HEK293 (cell line): ENCODE data around the gene L3HYPDH.

ENCODE experiments used
- CTCF ChIA-PET: fragments of 350-600 bp; formaldehyde crosslinking; extraction: SDS; loops from one replicate; lab custom pipeline; 2021; ENCODE audit warnings: antibody characterized with exemption; lab: Yijun Ruan, JAX
- POLR2A ChIA-PET: fragments of 300-600 bp; formaldehyde crosslinking; extraction: SDS; loops from one replicate; lab custom pipeline; 2020; ENCODE audit warnings: antibody characterized with exemption, inconsistent platforms; lab: Yijun Ruan, JAX
- H3K27ac ChIP-seq: fragments of 200-500 bp; sonication (Bioruptor generic); 2 replicates; pipeline ENCODE4 v1.5.1; 2014; ENCODE audit warnings: low read depth, low read length, control low read depth, inconsistent platforms; ENCODE audit errors: extremely low read depth
- H3K36me3 ChIP-seq, 2 experiments: fragments of 200-500 bp in 1 of 2; sonication (Bioruptor generic) in 1 of 2; 1 replicate in 1 of 2; 2 replicates in 1 of 2; pipeline ENCODE4 v1.5.1; 2014 to 2017; ENCODE audit warnings: inconsistent platforms in 2 of 2, low read length in 2 of 2; ENCODE audit not compliant: control insufficient read depth in 2 of 2, insufficient read depth in 1 of 2
- H3K4me1 ChIP-seq: fragments of 200-500 bp; sonication (Bioruptor generic); 2 replicates; pipeline ENCODE4 v1.5.1; 2014; ENCODE audit warnings: mild to moderate bottlenecking, low read length, inconsistent platforms; ENCODE audit not compliant: control insufficient read depth, insufficient read depth
- H3K4me3 ChIP-seq: 2 replicates; pipeline ENCODE4 v1.5.1; 2011; ENCODE audit warnings: low read depth, mild to moderate bottlenecking, control low read depth, low read length, moderate library complexity
- H3K9me3 ChIP-seq: fragments of 200-500 bp; sonication (Bioruptor generic); 2 replicates; pipeline ENCODE4 v1.5.1; 2014; ENCODE audit warnings: low read depth, low read length, inconsistent platforms; ENCODE audit not compliant: control insufficient read depth, insufficient read depth
- CTCF ChIP-seq: fragments of 450-650 bp; formaldehyde crosslinking; IDR thresholded peaks from 2 replicates; pipeline ENCODE4 v1.5.1; 2016; ENCODE audit warnings: missing biosample characterization, missing genetic modification characterization
- GLI2 ChIP-seq: fragments of 450-650 bp; formaldehyde crosslinking; IDR thresholded peaks from 2 replicates; pipeline ENCODE4; 2017; ENCODE audit warnings: missing biosample characterization, missing genetic modification characterization, low read depth, borderline replicate concordance
- HIC1 ChIP-seq: fragments of 450-650 bp; formaldehyde crosslinking; IDR thresholded peaks from 2 replicates; pipeline ENCODE4 v1.5.1; 2016; ENCODE audit warnings: missing biosample characterization, missing genetic modification characterization
- PRDM2 ChIP-seq: fragments of 450-650 bp; formaldehyde crosslinking; IDR thresholded peaks from 2 replicates; pipeline ENCODE4 v1.5.1; 2016; ENCODE audit warnings: missing biosample characterization, missing genetic modification characterization, borderline replicate concordance
- REST ChIP-seq: fragments of 450-650 bp; formaldehyde crosslinking; IDR thresholded peaks from 2 replicates; pipeline ENCODE4 v1.5.1; 2016; ENCODE audit warnings: missing biosample characterization, missing genetic modification characterization
- ZFP69B ChIP-seq: fragments of 450-650 bp; formaldehyde crosslinking; IDR thresholded peaks from 2 replicates; pipeline ENCODE4 v1.5.1; 2016; ENCODE audit warnings: missing biosample characterization, missing genetic modification characterization
- ZNF175 ChIP-seq: fragments of 450-650 bp; formaldehyde crosslinking; IDR thresholded peaks from 2 replicates; pipeline ENCODE4 v1.5.1; 2016; ENCODE audit warnings: missing biosample characterization, missing genetic modification characterization
- ZNF214 ChIP-seq: fragments of 450-650 bp; formaldehyde crosslinking; IDR thresholded peaks from 2 replicates; pipeline ENCODE4 v1.5.1; 2017; ENCODE audit warnings: missing biosample characterization, mild to moderate bottlenecking, missing genetic modification characterization, borderline replicate concordance
- ZNF266 ChIP-seq: fragments of 450-650 bp; formaldehyde crosslinking; IDR thresholded peaks from 2 replicates; pipeline ENCODE4 v1.5.1; 2016; ENCODE audit warnings: missing biosample characterization, missing genetic modification characterization, low read depth
- ZNF423 ChIP-seq: fragments of 450-650 bp; formaldehyde crosslinking; IDR thresholded peaks from 2 replicates; pipeline ENCODE4 v1.5.1; 2016; ENCODE audit warnings: missing biosample characterization, missing genetic modification characterization
- ZNF501 ChIP-seq: fragments of 450-650 bp; formaldehyde crosslinking; IDR thresholded peaks from 2 replicates; pipeline ENCODE4 v1.5.1; 2016; ENCODE audit warnings: missing biosample characterization, missing genetic modification characterization
- ZNF555 ChIP-seq: fragments of 450-650 bp; formaldehyde crosslinking; conservative IDR thresholded peaks from 2 replicates; pipeline ENCODE4 v1.5.1; 2017; ENCODE audit warnings: missing biosample characterization, mild to moderate bottlenecking, missing genetic modification characterization, inconsistent platforms
- ZNF561 ChIP-seq: fragments of 450-650 bp; IDR thresholded peaks from 2 replicates; pipeline ENCODE4 v1.5.1; 2018; ENCODE audit warnings: missing biosample characterization, missing genetic modification characterization, borderline replicate concordance
- ZNF600 ChIP-seq: fragments of 450-650 bp; formaldehyde crosslinking; IDR thresholded peaks from 2 replicates; pipeline ENCODE4 v1.5.1; 2016; ENCODE audit warnings: missing biosample characterization, missing genetic modification characterization
- ZNF626 ChIP-seq: fragments of 450-650 bp; sonication (Bioruptor Pico); formaldehyde crosslinking; IDR thresholded peaks from 2 replicates; pipeline ENCODE4 v1.5.1; 2018; ENCODE audit warnings: missing biosample characterization, missing genetic modification characterization, inconsistent platforms
- ZNF660 ChIP-seq: fragments of 450-650 bp; IDR thresholded peaks from 2 replicates; pipeline ENCODE4 v1.5.1; 2018; ENCODE audit warnings: missing biosample characterization, mild to moderate bottlenecking, missing genetic modification characterization
- ZNF768 ChIP-seq: fragments of 450-650 bp; formaldehyde crosslinking; IDR thresholded peaks from 2 replicates; pipeline ENCODE4 v1.5.1; 2018; ENCODE audit warnings: missing biosample characterization, mild to moderate bottlenecking, missing genetic modification characterization
- TF ChIP-seq, protein P1 (sequence below): fragments of 450-650 bp; formaldehyde crosslinking; IDR thresholded peaks from 2 replicates; pipeline ENCODE4 v1.5.1; 2016; ENCODE audit warnings: missing biosample characterization, missing genetic modification characterization

Gene L3HYPDH

GRCh38 chr14:59490756-59491155 lies 6.5 kb upstream of the L3HYPDH start:
- POLR2A ChIA-PET: no interaction called here
- TF ChIP-seq ZNF600 (tag by site-specific recombination) (no peak), ZNF423 (tag by site-specific recombination) (no peak), ZNF561 (tag by site-specific recombination) (no peak), ZNF175 (tag by site-specific recombination) (no peak), ZNF501 (tag by site-specific recombination) (no peak), HIC1 (tag by site-specific recombination) (no peak)
- TF ChIP-seq, protein P1, sequence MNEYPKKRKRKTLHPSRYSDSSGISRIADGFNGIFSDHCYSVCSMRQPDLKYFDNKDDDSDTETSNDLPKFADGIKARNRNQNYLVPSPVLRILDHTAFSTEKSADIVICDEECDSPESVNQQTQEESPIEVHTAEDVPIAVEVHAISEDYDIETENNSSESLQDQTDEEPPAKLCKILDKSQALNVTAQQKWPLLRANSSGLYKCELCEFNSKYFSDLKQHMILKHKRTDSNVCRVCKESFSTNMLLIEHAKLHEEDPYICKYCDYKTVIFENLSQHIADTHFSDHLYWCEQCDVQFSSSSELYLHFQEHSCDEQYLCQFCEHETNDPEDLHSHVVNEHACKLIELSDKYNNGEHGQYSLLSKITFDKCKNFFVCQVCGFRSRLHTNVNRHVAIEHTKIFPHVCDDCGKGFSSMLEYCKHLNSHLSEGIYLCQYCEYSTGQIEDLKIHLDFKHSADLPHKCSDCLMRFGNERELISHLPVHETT (tag by site-specific recombination): no peak
- H3K27ac ChIP-seq: no peak overlapping the region
- no peaks in the 10 kb centered on the region for H3K9me3 ChIP-seq
- H3K4me3 ChIP-seq: no peak overlapping the region
- CTCF ChIA-PET: interaction anchor here (0.6 to 0.8 kb wide), 2 partner anchors 10 to 86 kb away, joined by 4 to 5 read pairs; partner anchors contain the start of gene CCDC175
- H3K4me1 ChIP-seq: 0 out of 2 replicates have a peak, but pooled peaks cover 3% of the 10 kb centered on the region
- peaks cover 65 to 69% of the 10 kb centered on the region in 2 experiments for H3K36me3 ChIP-seq

GRCh38 chr14:59484639-59485175 lies 499 bp upstream of the L3HYPDH start:
- H3K4me3 ChIP-seq: peak overlapping the region; percentile 84
- no peaks in the 10 kb centered on the region for H3K9me3 ChIP-seq
- POLR2A ChIA-PET: interaction anchor here (0.8 to 2.4 kb wide), 10 partner anchors 9 to 764 kb away, joined by 3 to 18 read pairs (median 3); partner anchors contain the start of genes DAAM1, DHRS7, GPR135 and LRRC9
- TF ChIP-seq ZNF555 (no peak), ZNF768 (tag by site-specific recombination) (no peak), PRDM2 (no peak), REST (tag by site-specific recombination) (no peak), CTCF (no peak), ZNF266 (tag by site-specific recombination) (no peak), GLI2 (tag by site-specific recombination) (no peak), ZNF214 (no peak), ZNF626 (tag by site-specific recombination) (no peak), ZFP69B (tag by site-specific recombination) (no peak), ZNF660 (tag by site-specific recombination) (0 out of 2 replicates have a peak, but pooled peaks have one; percentile 17)

More at GRCh38 chr14:59484639-59485175, 499 bp upstream of the L3HYPDH start:
- H3K36me3 ChIP-seq: peaks cover 23 to 33% of the 10 kb centered on the region in 2 experiments
- peak overlapping the region; percentile 84 for H3K27ac ChIP-seq
- H3K4me1 ChIP-seq: 0 out of 2 replicates have a peak, but pooled peaks cover 3% of the 10 kb centered on the region
- CTCF ChIA-PET: interaction anchor here (0.9 to 1.9 kb wide), 5 partner anchors 10 to 22 kb away, joined by 3 to 7 read pairs (median 4); partner anchors contain the start of gene GPR135
